AG08395 (cell line): Measurements from ENCODE around the gene FRS2.
"Not testable (repeated sequence)": the region's sequence is repeated elsewhere in the genome, so short reads cannot be mapped to it uniquely, and the experiment has no call there.

ENCODE experiments used
- DNase-seq: peaks from one replicate; pipeline ENCODE4 v3.0.0; 2012; ENCODE audit warnings: mixed read lengths, low spot score

FRS2 gene, protein sequence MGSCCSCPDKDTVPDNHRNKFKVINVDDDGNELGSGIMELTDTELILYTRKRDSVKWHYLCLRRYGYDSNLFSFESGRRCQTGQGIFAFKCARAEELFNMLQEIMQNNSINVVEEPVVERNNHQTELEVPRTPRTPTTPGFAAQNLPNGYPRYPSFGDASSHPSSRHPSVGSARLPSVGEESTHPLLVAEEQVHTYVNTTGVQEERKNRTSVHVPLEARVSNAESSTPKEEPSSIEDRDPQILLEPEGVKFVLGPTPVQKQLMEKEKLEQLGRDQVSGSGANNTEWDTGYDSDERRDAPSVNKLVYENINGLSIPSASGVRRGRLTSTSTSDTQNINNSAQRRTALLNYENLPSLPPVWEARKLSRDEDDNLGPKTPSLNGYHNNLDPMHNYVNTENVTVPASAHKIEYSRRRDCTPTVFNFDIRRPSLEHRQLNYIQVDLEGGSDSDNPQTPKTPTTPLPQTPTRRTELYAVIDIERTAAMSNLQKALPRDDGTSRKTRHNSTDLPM

GRCh38 chr12:69470189-69471075 lies at the start of gene FRS2:
Gene FRS2 (plus strand): TSS chr12:69470388. CDS start chr12:69569031, 98,643 bp downstream.
- peak; percentile 96 for DNase-seq

DNA sequence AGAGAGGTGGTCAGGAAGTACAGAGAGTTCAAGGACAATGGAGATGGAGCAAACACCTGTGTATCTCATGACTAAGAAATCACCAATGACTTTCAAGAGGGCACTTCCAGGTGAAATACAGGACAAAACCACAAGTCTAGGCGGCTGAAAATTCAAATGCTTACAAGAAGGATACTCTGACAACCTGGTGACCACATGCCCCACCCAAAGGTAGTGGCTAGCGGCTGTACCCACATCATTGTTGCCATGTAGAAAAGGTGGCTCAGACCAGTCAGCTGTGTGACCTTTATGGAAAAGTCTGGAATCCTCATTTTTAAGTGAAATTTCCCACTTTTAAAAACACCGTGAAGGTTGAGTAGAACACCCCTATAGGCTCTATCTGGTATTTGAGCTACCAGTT lies 48.6 kb upstream of the FRS2 start:
- DNase-seq = no peak

- DNase-seq = no peak
Observed at GRCh38 chr12:69423037-69423905, 46.9 kb upstream of the FRS2 start.

DNA sequence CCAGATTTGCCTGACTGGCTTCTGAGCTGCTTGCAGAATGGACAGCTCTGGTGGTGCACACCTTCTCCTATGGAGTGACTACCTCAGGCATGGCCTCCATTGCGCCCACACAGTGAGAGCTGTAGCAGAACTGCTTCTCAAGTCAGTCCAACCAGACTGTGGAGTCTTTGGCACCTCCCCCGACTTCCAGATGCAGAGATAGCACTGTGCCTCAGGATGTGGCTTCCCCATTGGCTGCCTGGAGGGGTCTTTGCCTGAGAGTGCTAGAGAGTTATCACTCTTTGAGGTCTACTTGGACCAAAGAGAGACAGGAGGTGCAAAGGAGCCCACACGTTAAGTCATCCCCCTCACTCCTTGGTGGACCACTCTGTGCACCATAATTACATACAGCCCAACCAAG lies 44.8 kb upstream of the FRS2 start:
- no peak for DNase-seq

DNA sequence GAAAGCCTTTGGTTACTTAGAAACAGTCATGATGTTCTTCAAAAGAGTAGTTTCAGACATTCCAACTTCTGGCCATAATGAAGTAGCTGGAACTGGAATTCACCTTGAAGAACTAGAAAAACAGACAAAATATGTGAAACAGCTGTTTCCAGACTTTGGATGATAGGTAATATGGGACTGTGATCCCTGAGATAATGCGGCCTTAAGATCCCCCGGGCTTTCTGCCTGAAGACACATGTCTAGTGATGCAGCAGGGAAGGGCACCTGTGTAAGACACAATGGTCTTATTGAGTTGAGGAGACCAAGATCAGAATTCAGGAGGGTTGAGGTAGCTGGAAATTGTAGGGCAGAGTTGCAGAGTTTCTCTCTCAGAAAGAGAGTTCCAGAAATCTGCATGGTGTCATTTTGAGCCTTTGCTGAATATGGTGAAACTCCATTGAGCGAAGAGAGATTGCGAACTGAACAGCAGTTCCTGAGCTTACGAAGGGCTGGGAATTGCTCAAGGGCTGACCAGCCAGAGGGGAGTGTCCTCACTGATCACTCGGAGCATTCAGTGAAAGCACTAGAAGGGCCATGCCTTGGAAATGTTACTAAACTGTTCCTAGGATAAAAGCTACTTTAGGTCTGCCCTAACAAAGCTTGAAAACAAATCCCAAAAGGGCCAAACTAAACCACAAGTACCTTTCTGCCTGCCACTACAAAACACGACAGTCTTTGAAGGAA lies 41.7 kb upstream of the FRS2 start:
- no peak for DNase-seq

DNA sequence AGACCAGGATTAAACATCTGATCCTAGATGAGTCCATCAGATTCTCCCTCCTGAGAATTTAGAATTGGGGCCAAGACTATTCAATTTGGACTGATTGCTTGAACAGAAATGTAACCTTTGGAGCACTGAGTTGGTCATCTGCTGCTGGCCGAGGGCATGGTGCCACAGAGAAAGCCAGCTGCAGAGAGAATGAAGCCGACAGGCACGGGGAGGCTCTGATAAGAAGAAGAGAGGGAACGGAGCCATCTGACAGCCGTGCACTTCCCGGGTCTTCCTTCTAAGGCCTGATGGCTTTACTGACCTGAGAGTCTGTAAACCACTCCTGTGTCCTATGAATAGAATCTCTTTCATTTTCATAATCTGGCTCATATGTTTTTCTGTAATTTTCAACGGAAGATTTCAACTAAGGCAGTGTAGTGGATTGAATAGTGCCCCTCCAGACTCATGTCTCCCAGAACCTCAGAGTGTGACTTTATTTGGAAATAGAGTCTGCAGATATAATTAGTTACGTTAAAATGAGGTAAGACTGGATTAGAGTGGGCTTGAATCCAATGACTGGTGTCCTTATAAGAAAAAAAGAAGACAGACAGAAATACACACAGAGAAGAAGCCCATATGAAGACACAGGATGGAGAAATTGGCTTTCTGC lies 39.1 kb upstream of the FRS2 start:
- DNase-seq = no peak

DNA sequence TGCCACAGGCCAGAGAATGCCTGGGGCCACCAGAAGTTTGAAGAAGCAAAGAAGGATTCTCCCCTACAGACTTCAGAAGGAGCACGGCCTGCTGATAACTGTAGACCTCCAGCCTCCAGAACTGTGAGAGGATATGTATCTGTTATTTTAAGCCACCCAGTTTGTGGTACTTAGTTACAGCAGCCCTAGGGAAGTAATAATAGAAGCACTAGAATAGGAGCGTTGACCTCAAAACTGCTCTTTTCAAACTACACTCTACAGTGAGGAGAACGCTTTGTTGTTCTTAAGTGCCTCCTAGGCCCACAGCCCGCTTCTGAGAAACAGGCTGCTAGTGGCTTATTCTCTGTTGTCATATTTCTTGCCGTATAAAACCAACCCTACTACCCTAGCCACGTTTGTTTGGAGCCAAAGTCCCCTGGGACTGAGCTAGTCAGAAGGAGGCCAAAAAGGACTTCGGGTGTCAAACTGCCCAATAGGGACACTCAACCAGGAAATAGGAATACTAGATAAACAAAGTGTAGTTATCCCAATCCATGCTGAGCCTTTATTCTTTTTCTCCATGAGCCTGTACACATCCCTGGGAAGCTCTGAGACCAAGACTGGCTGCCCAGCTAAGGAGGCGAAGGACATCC lies 38.5 kb upstream of the FRS2 start:
- DNase-seq = no peak

- DNase-seq = no peak
Observed at GRCh38 chr12:69433653-69434052, 36.5 kb upstream of the FRS2 start.

GRCh38 chr12:69435644-69436043 lies 34.5 kb upstream of the FRS2 start:
- DNase-seq = no peak

- DNase-seq = no peak
Observed at GRCh38 chr12:69437073-69437472, 33.1 kb upstream of the FRS2 start.

GRCh38 chr12:69438539-69438938 lies 31.6 kb upstream of the FRS2 start:
- no peak for DNase-seq

- no peak for DNase-seq
Observed at GRCh38 chr12:69440016-69440415, 30.2 kb upstream of the FRS2 start.

GRCh38 chr12:69440886-69441285 lies 29.3 kb upstream of the FRS2 start:
- no peak for DNase-seq

DNA sequence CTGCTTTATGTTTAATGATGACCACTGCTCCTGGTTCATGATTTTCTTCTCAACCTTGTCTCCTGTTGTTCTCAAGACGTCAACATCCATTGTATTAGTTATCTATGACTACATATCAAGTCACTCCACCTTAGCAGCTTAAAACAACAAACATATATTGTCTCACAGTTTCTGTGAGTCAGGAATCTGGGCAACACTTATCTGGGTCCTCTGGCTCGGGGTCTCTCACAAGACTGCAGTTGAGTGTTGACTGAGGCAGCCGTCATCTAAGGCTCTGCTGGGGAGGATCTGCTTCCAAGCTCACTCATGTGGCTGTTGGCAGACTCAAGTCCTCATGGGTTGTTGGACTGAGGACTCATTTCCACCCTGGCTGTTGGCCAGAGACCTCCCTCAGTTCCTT lies 27.3 kb upstream of the FRS2 start:
- DNase-seq = no peak

DNA sequence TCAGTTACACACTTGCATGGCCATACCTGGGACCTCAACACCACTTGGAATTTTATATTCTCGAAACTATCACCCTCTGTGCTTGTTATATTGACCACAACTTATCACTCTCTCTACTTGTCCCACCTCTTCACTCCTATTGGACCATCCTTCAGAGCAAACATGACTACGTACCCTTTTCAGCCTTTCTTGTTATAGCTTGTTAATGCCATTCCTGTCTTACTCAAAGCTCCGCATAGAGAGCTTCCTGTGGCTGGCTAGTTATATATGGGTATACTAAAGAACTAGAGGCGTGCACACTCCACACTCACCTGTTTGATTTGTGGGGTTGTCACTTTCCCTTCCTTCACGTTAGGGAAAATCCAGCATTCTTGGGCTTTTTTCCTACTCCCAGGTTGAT lies 26.3 kb upstream of the FRS2 start:
- DNase-seq = no peak

DNA sequence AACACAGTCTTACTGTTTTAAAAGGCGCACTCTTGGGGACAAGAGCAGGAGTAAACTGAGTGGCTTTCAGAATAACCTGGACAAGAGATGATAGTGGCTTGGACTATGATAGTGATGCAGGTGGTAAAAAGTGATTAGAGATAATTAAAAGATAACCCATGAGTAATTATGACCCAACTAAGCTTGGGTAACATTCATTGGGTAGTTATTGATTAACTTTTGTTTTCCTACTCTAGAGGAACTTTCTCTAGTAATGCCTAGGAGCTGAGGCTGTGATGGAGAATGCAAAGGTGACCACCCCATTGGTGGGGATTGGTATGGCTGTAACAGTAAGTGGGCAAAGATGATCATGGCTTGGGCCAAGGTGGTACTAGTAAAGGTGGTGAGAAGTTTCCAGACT lies 22.3 kb upstream of the FRS2 start:
- DNase-seq = no peak

DNA sequence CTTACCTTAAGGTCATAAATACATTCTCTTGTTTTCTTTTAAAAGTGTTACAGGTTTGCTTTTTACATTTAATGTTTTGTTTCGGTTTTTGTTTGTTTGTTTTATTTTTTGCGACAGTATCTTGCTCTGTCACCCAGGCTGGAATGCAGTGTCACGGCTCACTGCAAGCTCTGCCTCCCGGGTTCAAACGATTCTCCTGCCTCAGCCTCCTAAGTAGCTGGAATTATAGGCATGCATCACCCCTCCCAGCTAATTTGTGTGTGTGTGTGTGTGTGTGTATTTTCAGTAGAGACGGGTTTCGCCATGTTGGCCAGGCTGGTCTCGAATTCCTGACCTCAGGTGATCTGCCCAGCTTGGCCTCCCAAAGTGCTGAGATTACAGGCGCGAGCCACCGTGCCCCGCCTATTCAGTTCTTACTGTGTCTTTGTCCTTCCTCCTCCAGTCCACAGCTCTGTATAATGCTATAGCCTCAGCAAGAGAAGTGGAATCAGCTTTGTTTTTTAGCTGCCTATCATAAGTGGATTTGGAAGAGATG lies 17.5 kb upstream of the FRS2 start:
- not testable (repeated sequence) for DNase-seq

- DNase-seq = no peak
Observed at GRCh38 chr12:69456239-69456638, 13.9 kb upstream of the FRS2 start.

DNA sequence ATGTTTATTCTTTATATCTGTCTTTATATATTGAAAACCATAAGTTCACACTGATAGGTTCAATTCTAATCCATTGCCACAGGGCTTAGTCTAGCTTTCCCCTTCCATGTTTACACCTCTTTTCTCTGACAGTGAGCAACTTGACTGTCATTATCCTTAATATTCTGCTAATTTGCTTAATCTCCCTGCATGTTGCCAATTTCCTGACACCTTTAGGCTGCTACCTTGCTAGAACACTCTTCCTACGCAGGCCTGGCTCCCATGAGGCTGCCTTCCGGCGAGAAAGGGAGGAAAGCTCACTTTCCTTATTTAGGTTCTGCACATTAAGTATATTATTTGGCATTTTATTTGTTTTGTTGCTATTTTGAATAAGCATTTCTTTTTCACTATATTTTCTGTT lies 12.8 kb upstream of the FRS2 start:
- DNase-seq = no peak

- DNase-seq = no peak
Observed at GRCh38 chr12:69459477-69459876, 10.7 kb upstream of the FRS2 start.
